GM10847 (cell line): ENCODE results near the gene METRNL.

ENCODE experiments used
- POLR2A ChIP-seq: IDR thresholded peaks from 2 replicates; pipeline ENCODE4 v1.6.1; 2011; ENCODE audit not compliant: insufficient read length; ENCODE audit errors: extremely low read depth

Gene METRNL

DNA sequence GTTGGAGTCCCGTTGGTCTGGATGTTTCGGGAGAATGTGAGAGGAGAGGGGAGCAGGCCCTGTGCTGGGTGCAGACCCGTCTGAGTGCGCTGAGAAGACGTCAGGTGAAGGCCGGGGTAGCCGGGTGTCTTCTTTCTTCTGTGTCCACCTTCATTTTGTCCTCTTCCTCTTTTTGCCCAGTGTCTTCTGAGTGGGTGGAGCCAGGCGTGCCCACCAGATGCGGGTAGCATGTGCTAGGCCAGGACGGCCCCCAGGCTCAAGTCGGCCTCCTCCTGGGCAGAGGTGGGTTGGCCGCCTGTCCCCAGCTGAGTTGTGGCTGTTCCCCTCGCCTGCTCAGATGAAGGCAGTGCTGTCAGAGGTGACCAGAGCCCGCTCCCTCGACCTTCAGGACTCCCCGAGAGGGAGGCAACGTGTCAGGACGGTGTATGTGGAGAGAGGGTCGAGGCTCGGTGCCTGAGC is 3.5 kb downstream of the METRNL start:
- TF ChIP-seq POLR2A: no peak

DNA sequence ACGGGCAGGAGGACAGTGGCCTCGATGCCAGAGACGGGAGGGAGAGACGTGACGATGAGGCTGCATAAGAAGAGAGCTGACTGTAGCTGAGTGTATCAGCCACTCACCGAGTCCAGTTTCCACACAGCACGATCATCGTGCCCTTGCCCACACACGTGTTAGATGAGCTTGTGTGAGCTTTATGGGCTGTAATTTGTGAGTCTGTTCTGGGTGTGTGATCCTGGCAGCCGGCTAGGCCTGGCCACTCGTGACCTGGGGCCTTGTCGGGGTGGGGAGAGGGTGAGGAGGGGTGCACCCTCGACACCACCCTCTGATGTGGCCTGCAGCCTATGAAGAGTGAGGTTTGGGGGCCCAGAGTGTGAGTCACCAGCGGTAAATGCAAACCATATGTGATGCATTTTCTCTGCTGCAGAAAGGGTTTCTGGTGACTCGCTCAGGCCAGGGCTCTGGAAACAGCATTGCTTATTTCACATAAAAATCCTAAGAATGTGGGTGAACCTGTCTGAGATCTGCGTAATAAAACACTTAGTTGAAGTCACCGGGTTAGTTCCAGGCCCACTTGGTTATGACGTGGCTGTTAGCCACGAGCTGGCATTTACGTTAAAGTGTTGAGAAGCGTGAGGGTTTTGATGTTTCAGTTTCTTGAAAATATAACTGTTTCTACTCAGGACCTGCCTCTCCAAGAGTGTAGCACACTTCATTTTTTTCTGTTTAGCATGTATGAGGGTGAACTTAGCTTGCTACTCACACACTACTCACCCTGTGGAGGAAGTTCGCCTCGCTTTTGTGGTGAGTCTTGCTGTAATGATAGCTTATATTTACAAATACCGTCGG is 4.2 kb downstream of the METRNL start:
- TF ChIP-seq POLR2A: no peak

DNA sequence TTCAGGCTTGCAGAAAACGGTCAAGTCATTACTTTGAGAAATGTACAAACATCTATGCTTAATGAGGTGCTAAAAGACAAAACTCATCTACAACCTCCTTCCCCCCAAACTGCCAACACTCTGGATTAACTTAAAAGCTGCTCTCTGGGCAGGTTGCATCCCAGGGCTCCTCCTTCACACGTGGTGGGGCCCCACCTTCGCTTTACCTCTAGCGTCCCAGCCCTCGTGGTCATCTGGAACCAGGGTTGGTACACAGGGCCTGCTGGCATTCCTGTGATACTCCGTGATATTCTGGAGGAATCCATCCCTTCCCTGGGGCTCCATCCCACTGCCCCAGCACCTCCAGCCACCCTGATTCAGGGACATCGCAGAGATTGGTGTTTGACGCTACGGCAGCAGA is 4.8 kb downstream of the METRNL start:
- TF ChIP-seq POLR2A: no peak

- TF ChIP-seq POLR2A: no peak
Measured at GRCh38 chr17:83084621-83085056, 5.2 kb downstream of the METRNL start.

GRCh38 chr17:83085103-83085502 is 5.7 kb downstream of the METRNL start:
- TF ChIP-seq POLR2A: no peak

DNA sequence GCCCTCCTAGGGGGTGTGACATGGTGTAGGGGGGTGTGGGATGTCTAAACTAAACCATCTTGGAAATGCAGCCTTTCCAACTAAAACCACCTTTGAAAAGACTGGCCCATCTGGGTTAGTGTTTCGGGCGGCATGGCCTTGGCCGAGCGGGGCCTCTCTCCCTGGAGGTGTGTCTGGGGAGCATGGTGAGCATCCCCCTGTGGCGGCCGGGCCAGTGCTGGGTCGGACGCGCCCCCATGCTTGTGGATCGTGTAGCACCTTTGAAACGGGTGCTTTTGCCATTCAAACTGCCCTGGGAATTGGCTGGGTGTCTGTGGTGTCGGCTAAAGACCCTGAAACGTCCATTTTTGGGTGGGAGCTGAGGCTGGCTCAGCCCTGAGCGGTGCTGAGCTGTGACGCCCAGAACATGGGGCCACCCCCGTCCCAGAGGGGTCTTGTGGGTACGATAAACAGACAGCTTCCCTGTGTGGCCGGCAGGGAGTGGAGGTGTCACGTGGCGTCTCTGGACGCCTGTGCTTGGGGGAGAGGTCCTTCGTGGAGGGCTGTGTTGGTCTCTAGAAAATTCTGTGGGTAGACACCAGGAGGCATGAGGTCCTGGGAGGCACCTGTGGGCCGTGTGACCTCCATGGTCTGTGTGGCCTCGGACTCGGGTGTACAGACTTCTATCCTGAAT is 6.3 kb downstream of the METRNL start:
- TF ChIP-seq POLR2A: no peak

GRCh38 chr17:83086199-83086880 is 6.9 kb downstream of the METRNL start:
- no peak for TF ChIP-seq POLR2A

DNA sequence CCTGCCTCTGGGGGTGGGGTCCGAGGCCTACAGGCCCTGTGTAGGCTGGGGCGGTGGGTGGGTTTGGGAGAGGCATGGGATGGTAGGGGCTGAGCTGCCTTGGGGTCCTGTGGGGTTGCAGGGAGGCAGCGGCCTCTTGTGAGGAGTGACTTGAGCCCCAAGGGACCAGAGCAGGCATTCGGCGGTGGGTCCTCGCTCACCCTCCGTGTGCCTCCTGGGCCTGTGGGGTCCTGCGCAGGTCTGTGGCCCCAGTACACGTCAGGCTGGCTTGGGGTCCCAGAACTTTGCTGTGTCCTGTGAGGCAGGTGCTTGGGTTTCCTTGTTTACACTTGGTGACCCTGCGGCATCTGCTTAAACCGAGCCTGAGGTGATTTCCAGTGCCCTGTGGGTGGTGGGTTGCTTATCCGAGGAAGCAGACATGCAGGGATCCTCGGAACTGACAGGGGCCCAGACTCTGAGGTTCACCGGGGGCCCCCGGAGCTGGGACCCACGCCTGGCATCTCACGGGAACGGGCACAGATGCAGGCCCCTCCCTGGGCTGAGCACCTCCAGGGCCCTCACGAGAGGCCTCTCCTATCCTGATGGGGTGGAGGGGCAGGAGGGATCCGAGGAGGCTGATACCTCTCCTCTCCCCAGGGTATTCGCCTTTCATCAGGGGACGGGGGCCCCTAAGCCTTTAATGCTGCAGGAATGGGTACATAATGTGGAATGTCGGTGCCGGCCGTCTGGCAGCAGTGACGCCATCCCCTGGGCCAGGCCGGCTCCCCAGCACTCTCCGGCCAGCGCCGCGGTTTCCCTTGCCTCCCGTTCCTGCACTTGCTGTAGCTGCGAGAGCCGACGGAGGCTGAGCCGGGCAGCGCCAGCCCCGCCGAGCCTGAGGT is 7.7 kb downstream of the METRNL start:
- TF ChIP-seq POLR2A: no peak

- TF ChIP-seq POLR2A: no peak
Measured at GRCh38 chr17:83087788-83088360, 8.5 kb downstream of the METRNL start.

DNA sequence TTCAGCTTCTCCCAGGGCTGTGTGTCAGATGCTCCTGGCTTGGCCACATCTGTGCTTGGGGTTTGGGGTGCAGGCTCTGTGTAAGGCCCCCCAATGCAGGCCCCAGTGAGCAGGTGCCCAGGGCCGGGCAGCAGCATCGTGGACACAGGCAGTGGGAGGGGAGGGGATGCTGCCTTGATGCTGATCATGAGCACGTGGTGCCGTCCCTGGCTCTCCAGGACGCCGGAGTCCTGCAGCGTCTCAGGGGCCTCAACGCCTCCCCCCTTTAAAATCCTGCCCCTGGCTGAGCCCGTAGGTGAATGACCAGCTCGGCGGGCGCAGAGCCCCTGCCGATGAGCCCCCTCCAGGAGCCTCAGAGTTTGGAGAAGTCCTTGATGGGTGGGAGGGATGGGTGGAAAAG is 9.0 kb downstream of the METRNL start:
- TF ChIP-seq POLR2A: no peak

DNA sequence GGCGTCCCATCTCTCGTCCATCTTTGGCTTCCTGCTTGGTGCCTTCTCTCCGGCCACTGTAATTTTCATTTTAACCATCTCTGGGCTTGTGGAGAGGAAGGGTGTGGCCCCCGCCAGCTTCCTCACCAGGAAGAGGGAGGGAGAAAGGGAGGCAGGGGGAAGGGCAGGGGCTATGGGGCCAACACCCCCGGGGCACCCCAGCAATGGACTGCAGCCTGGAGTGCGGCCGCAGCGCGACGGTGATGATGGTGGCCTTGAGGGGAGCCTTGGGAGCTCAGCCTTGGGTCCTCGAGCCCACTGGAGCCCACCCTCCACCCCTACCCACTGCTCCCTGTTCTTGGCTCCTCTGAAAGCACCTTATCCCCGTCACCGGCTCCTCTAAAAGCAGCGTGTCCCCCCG is 9.5 kb downstream of the METRNL start:
- no peak for TF ChIP-seq POLR2A

DNA sequence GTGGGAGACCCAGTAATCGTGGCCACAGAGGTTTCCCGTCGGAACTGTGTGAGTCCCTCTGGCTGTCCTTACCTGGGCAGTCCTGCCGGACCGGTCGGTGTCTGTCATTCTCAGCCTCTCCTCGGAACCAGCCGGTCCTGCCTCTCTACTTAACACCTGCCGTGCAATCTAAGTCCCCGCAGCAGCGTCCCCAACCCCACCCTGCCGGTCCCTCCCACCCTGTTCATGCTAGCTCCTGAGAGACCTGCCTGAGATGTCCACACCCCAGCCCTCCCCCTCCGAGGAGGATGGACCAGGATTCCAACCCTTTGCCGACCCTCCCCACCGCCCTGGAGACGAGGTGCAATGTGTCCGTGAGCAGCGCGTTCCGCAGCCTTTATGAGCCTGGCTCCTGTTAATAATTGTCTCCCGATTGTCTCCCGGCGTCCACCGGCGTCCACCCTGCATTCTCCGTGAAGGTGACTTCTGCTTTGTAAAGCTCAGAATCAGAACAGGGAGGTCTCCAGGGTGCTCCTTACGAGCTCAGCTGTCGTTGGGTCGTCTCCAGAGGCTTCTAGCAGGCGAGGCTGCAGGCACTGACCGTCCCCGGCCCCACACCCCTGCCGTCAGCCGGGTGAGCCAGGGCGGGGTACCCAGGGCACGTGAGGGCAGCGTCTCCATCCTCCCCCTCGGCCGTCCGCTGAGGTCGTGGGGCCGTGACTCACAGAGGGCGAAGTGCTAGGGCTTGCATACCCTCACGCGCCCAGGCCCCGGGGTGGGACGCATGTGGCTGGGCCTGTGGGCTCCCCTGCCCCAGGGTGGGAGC is 10.1 kb downstream of the METRNL start:
- no peak for TF ChIP-seq POLR2A

GRCh38 chr17:83090444-83091256 is 11.2 kb downstream of the METRNL start:
- no peak for TF ChIP-seq POLR2A
